NOMO-1 treated with DMSO at 0.1 percent for 48 hours (cell line): Measurements from ENCODE around the gene IFT74.

ENCODE experiments used
- DNase-seq: peaks from one replicate; lab custom pipeline; 2025; ENCODE audit not compliant: unreplicated experiment; lab: John Stamatoyannopoulos, UW

Gene IFT74

GRCh38 chr9:26973989-26974388 is 17.8 kb downstream of the IFT74 start:
- no peak for DNase-seq

- DNase-seq: no peak
Measured at GRCh38 chr9:26974927-26975326, 18.7 kb downstream of the IFT74 start.

- no peak for DNase-seq
Measured at GRCh38 chr9:26975728-26976707, 19.8 kb downstream of the IFT74 start.

GRCh38 chr9:26983340-26983739 is 27.1 kb downstream of the IFT74 start:
- no peak for DNase-seq

GRCh38 chr9:26995810-26996209 is 39.6 kb downstream of the IFT74 start:
- DNase-seq: no peak

DNA sequence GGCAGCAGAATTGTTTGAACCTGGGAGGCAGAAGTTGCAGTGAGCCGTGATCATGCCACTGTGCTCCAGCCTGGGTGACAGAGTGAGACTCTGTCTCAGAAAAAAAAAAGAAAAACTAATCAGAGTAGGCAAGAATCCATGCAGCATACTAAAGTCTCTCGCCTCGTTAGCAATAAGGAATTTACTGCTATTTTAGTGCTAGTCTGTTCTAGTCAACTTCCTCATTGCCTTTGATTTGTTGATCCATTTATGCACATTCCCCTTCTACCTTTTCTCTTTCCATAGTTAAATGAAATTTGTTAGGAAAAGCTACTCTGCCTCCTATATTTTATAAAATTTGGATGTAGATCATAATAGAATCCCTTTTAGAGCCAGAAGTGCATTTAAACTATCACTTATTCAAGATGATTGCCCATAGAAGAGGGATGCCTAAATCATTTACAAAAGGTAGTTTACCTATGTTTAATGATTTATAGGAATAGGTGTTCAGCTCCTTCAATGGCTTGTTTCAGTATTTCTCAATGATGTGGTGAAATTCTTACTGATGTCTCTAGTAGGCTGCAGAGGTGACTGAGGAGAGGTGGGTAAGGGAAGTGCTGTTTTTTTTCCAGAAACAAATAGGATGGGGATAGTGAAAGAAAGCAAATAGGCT is 47.3 kb downstream of the IFT74 start:
- no peak for DNase-seq

GRCh38 chr9:27005491-27005890 is 49.3 kb downstream of the IFT74 start, which contains the start of gene LRRC19:
Gene LRRC19, minus strand, starts transcription at chr9:27005672. Its CDS starts 5,978 bp downstream, at chr9:26999694.
- no peak for DNase-seq

GRCh38 chr9:27019589-27019988 is 63.4 kb downstream of the IFT74 start:
- no peak for DNase-seq

DNA sequence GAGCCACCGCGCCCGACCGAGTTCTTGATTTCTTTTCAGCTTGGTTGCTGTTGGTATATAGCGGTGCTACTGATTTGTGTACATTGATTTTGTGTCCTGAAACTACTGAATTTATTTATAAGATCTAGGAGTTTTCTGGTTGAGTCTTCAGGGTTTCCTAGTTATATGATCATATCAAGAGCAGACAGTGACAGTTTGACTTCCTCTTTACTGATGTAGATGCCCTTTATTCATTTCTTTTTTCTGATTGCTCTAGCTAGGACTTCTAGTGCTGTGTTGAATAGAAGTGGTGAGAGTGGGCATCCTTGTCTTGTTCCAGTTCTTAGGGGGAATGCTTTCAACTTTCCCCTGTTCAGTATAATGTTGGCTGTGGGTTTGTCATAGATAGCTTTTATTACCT is 66.7 kb downstream of the IFT74 start:
- DNase-seq: no peak

DNA sequence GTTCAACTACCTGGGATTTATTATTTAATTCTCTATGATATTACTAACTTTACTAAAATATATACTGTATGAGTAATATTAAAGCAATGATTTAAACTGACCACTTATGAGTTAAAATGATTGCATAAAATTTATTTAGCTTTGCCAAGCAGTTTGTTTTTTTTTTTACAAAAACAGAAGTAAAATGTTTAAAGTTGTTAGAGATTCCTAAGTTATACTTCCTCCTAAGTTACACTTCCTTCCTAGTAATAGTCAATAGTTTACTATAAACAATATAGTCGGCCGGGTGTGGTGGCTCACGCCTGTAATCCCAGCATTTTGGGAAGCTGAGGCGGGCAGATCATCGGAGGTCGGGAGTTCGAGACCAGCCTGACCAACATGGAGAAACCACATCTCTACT is 73.0 kb downstream of the IFT74 start:
- no peak for DNase-seq

DNA sequence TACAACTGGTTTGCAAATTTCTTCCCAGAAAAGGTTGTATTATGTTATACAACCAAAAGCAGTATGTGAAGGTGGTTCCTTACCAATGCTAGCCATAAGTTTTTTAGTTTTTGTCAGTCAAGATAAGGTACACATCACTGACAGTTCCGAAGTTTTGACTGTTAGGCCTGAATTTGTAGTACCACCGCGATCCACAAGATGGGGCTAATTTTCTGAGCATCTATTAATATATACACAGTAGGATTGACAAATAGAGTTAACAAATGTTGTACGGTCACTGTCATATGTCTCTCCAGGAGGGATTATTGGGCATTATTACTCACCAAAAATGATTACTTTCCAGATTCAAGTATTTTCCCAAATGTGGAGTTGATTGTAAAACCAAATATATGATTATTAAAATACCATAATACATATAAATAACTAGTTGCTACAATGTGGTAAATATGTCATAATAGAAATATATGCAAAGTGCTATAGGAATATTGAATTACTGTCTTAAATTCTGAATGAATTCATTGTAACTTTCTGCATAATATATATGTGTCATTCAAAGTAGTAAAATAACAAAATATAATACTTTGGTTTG is 77.7 kb downstream of the IFT74 start:
- DNase-seq: no peak

- DNase-seq: no peak
Measured at GRCh38 chr9:27037499-27037898, 81.3 kb downstream of the IFT74 start.

DNA sequence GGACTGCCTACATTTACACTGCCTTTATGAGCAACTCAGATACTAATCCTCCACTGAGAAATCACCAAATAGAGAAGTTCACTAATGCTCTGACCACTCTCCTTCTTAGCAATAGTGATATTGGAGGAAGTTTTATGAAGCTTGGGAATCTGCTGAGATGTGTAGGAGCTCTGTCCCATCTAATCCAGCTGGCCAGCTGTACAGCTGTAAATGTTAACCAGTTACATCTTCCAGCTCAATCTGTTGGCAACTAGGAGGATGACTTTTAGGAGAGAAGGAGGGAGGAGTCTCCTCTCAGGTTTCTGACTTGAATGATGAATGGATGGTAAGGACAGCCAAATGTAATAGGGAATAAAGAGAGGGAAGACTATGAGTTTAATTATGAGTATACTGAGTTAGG is 85.5 kb downstream of the IFT74 start:
- DNase-seq: no peak

GRCh38 chr9:27042476-27042875 is 86.3 kb downstream of the IFT74 start:
- no peak for DNase-seq

DNA sequence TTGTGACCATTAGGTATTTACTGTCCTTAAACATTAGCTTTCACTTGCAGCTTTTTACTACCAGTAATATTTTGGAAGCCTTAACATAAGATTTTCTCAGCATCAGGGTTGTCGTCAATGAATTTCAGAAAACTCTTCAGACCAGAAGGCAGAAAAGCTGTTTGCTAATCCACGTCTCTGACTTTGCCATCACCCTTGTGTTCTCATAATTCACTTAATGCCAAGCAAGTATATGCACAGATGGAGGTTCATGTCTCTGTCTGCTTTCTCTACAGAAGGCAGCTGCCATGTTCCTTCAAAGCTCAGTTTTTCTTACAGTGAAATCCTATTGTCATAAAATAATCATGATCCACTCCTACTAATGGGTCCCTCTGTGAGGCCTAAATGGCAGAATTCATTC is 87.0 kb downstream of the IFT74 start:
- no peak for DNase-seq

DNA sequence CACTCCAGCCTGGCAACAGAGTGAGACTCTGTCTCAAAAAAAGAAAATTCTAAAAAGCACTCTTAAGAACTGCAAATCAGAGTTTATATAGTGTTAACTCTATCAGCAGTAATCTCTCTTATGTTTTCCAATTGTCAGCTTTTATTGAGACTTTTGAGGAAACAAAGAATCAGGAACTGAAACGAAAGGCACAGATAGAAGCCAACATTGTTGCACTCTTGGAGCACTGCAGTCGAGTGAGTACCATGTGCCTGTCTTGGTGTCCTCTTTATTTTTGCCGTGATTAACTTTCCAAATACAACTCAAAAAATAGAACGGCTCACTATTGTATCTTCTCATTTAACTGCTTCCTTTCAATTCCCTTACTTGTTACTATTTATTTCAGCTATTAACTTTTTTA is 90.9 kb downstream of the IFT74 start:
- DNase-seq: no peak

DNA sequence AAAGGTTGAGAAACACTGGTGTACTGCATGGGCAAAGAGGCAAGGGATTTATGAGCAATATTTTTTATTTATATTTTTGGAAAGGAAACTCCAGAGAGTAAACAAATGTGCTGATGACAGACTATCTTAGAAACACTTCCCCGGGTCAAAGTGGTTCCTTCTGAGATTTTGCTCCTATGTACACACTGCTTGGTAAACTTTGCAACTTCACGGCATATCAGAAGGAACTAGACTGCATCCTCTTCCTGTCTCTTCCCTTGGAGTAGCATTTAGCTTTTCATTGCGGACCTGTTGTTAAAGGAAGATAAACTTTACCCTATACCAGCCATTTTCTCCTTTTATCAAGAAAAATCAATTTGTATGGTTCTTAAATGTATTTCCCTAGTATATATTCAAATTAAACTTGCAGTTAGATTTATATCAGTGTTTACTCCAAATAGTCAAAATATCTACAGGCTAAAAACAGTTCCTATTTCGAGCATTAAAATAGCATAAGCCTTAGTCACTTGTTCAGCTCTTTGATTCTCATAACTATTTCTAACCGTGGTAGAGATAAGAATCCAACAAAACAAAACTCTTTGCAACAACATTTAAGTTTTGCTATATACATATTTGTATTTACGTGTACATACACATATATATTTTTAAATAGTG is 97.3 kb downstream of the IFT74 start:
- DNase-seq: no peak

DNA sequence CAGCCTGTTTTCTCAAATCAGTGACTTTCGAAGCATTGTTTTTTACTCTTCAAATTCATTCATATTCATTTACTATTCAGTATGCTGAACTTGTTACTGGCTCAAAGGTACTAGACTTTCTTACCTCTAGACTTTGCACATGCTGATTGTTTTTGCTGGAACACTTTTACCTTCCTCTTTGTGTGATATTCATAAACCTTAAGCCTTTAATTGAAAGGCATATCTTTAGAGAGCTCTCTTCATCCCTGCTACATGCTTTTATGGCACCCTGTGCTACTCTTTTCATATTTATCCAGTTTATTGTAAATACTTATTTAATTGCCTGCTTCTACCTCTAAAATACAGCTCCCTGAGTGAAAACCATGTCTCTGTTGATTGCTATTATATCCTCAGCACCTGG is 97.9 kb downstream of the IFT74 start:
- DNase-seq: no peak

- no peak for DNase-seq
Measured at GRCh38 chr9:27054841-27055240, 98.6 kb downstream of the IFT74 start.

DNA sequence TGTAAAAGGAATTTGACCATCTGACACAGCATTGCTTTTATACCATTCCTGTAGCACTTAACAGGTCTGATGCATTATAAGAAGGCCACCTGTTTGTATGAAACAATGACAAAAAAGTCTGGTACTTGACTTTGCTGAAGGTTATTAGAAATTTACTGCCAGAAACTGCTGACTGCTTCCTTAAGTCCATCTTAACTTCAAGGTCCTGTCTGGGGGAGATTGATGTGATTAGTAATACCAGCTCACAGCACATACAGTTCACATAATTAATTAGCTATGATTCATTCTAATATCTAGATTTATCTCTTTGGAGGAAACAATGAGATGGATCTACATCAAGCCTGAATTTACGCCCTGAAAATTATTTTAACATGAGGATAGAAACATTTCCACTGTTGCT is 103.2 kb downstream of the IFT74 start:
- DNase-seq: no peak

DNA sequence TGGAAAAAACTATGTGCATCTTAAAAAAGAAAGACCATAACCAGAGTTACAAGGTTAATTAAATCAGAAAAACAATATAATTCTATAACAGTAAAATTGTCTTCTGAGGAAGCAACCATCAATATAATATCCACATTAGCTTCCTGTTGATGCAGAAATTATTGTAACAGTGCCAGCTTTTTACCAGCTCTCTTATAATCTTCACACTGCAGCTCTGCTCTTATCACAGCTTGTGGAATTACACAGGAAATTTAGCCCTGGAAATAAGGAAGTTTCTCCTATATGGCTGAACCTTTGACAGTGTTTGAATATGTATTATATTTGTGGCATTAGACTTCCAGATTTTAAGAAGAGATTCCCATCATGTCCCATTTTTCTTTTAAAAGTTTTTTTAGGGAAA is 103.7 kb downstream of the IFT74 start:
- no peak for DNase-seq
